ENCODE results near the gene CCL21. TPM values are rescaled to one million over a fixed set of nuclear protein-coding genes. Genes with fewer than 3 reads are reported as not detected.

CCL21 gene
- total RNA-seq, 1 experiment from 2014 or later, result not detected

- DNase-seq (ENCODE audit: unreplicated experiment), result no peak
- POLR2A ChIA-PET, result no interaction called here
- intact Hi-C loops (cut with micrococcal nuclease), result no loop called here
- CTCF ChIA-PET, result interaction anchor here (0.7 to 2.2 kb wide), 3 partner anchors 10 to 88 kb away, joined by 3 to 11 read pairs (median 8); no protein-coding TSS in a partner anchor
- TF ChIP-seq CTCF (IDR thresholded peaks at IDR 0.05; ENCODE audit: unreplicated experiment), result no peak
- no peak within 1 kb of the TSS for H3K4me3 Mint-ChIP-seq (ENCODE audit: unreplicated experiment)
- no peaks in the 10 kb centered on the region for H3K27me3 Mint-ChIP-seq (ENCODE audit: insufficient read depth, unreplicated experiment)
- BruUV-seq (replicated peaks), result no TSS peak
- no peaks in the 10 kb centered on the region for H3K4me1 Mint-ChIP-seq (ENCODE audit: insufficient read depth, unreplicated experiment)
- H3K36me3 Mint-ChIP-seq (ENCODE audit: insufficient read depth, unreplicated experiment), result peaks cover 6% of the 10 kb centered on the region
- no peaks in the 10 kb centered on the region for H3K9me3 Mint-ChIP-seq (ENCODE audit: unreplicated experiment)
- no peak within 1 kb of the TSS for H3K27ac Mint-ChIP-seq (ENCODE audit: low read depth, unreplicated experiment)
Observed at GRCh38 chr9:34690983-34691935, 18.7 kb downstream of the CCL21 start, which contains the start of gene CCL19. Gene CCL19 (minus strand): TSS chr9:34691276. CDS start chr9:34691139, 137 bp downstream.

- Mint-ChIP-seq H3K4me3 (ENCODE audit: unreplicated experiment) (no peak overlapping the region), H3K4me1 (ENCODE audit: insufficient read depth, unreplicated experiment) (no peaks in the 10 kb centered on the region), H3K36me3 (ENCODE audit: insufficient read depth, unreplicated experiment) (peaks cover 6% of the 10 kb centered on the region), H3K9me3 (ENCODE audit: unreplicated experiment) (no peaks in the 10 kb centered on the region), H3K27ac (ENCODE audit: low read depth, unreplicated experiment) (no peak overlapping the region), H3K27me3 (ENCODE audit: insufficient read depth, unreplicated experiment) (no peaks in the 10 kb centered on the region)
- TF ChIP-seq CTCF (IDR thresholded peaks at IDR 0.05; ENCODE audit: unreplicated experiment), result no peak
- ChIA-PET POLR2A (interaction anchor here (0.6 kb wide), 1 partner anchor 42 kb away, joined by 5 read pairs; no protein-coding TSS in a partner anchor), CTCF (interaction anchor here (1.7 kb wide), 1 partner anchor 13 kb away, joined by 5 read pairs; no protein-coding TSS in a partner anchor)
- intact Hi-C loops (cut with micrococcal nuclease), result no loop called here
- no TSS peak for BruUV-seq (replicated peaks)
- no peak for DNase-seq (ENCODE audit: unreplicated experiment)
Observed at GRCh38 chr9:34689512-34689911, 20.4 kb downstream of the CCL21 start.

GRCh38 chr9:34689116-34689470 lies 20.8 kb downstream of the CCL21 start:
- no peak for TF ChIP-seq CTCF (IDR thresholded peaks at IDR 0.05; ENCODE audit: unreplicated experiment)
- Mint-ChIP-seq H3K27me3 (ENCODE audit: insufficient read depth, unreplicated experiment) (no peaks in the 10 kb centered on the region), H3K4me1 (ENCODE audit: insufficient read depth, unreplicated experiment) (no peaks in the 10 kb centered on the region), H3K9me3 (ENCODE audit: unreplicated experiment) (no peaks in the 10 kb centered on the region), H3K36me3 (ENCODE audit: insufficient read depth, unreplicated experiment) (peaks cover 6% of the 10 kb centered on the region), H3K27ac (ENCODE audit: low read depth, unreplicated experiment) (no peak overlapping the region), H3K4me3 (ENCODE audit: unreplicated experiment) (no peak overlapping the region)
- ChIA-PET POLR2A (no interaction called here), CTCF (interaction anchor here (1.7 kb wide), 1 partner anchor 13 kb away, joined by 5 read pairs; no protein-coding TSS in a partner anchor)
- no TSS peak for BruUV-seq (replicated peaks)
- DNase-seq (ENCODE audit: unreplicated experiment), result no peak
- intact Hi-C loops (cut with micrococcal nuclease), result no loop called here

GRCh38 chr9:34688329-34689115 lies 21.4 kb downstream of the CCL21 start:
- no peak for TF ChIP-seq CTCF (IDR thresholded peaks at IDR 0.05; ENCODE audit: unreplicated experiment)
- POLR2A ChIA-PET, result no interaction called here
- Mint-ChIP-seq H3K27me3 (ENCODE audit: insufficient read depth, unreplicated experiment) (no peaks in the 10 kb centered on the region), H3K27ac (ENCODE audit: low read depth, unreplicated experiment) (no peak overlapping the region), H3K4me3 (ENCODE audit: unreplicated experiment) (no peak overlapping the region), H3K36me3 (ENCODE audit: insufficient read depth, unreplicated experiment) (peaks cover 6% of the 10 kb centered on the region), H3K9me3 (ENCODE audit: unreplicated experiment) (no peaks in the 10 kb centered on the region), H3K4me1 (ENCODE audit: insufficient read depth, unreplicated experiment) (no peaks in the 10 kb centered on the region)
- BruUV-seq (replicated peaks), result no TSS peak
- intact Hi-C loops (cut with micrococcal nuclease), result no loop called here
- CTCF ChIA-PET, result interaction anchor here (0.6 to 0.9 kb wide), 2 partner anchors 14 to 363 kb away, joined by 3 to 4 read pairs; no protein-coding TSS in a partner anchor
- no peak for DNase-seq (ENCODE audit: unreplicated experiment)

Data from MCF 10A (cell line).